H1 (cell line): ENCODE results near the gene MRPL1. TPM values are rescaled to one million over a fixed set of nuclear protein-coding genes. Genes with fewer than 3 reads are reported as not detected.

ENCODE experiments used
- RAD21 ChIP-seq, 2 experiments: IDR thresholded peaks in 1 of 2; conservative IDR thresholded peaks in 1 of 2; 2 replicates each; pipeline ENCODE4 v1.6.1; 2011; ENCODE audit warnings: low read depth in 2 of 2, low read length in 2 of 2, improper control_type of control experiment in 1 of 2, inconsistent platforms in 1 of 2, mild to moderate bottlenecking in 1 of 2, moderate library complexity in 1 of 2
- RNF2 ChIP-seq: fragments of 200-900, 300-1000 bp; sonication (generic); IDR thresholded peaks from 2 replicates; pipeline ENCODE4 v1.7.1; 2016; ENCODE audit warnings: borderline replicate concordance, low read depth, mild to moderate bottlenecking, antibody characterized with exemption, low read length; ENCODE audit not compliant: poor library complexity, severe bottlenecking; ENCODE audit errors: missing control alignments
- YY1 ChIP-seq: IDR thresholded peaks from 2 replicates; pipeline ENCODE4 v1.6.1; 2011; ENCODE audit warnings: low read depth, mild to moderate bottlenecking, low read length
- polyA plus RNA-seq, 7 experiments: library from polyadenylated mRNA; depleted of rRNA in 3 of 7; stranded (reverse) in 5 of 7; unstranded in 2 of 7; fragments of >200 nt in 5 of 7; fragments of 200-250 nt in 2 of 7; gene quantifications; 1 replicate in 5 of 7; 2 replicates in 1 of 7; 4 replicates in 1 of 7; pipeline versions ENCODE4 v1.2.1 to v1.2.3, GENCODE V29; 2011 to 2013; ENCODE audit warnings: missing spikeins in 2 of 7, mixed read lengths in 2 of 7
- total RNA-seq: library from RNA; stranded (reverse); fragmentation: NEBNext Ultra II Directional; extraction: Animal tissue kit (Norgen Biotek cat#: 25700); gene quantifications from 2 replicates; pipeline ENCODE4 v1.2.1, GENCODE V29; 2021

The MRPL1 gene
- total and polyA plus RNA-seq, 2 of the 8 experiments (the other 6 are each of a cell fraction or from before 2014, with no cell fraction given): 9.6 to 37.0 TPM

DNA sequence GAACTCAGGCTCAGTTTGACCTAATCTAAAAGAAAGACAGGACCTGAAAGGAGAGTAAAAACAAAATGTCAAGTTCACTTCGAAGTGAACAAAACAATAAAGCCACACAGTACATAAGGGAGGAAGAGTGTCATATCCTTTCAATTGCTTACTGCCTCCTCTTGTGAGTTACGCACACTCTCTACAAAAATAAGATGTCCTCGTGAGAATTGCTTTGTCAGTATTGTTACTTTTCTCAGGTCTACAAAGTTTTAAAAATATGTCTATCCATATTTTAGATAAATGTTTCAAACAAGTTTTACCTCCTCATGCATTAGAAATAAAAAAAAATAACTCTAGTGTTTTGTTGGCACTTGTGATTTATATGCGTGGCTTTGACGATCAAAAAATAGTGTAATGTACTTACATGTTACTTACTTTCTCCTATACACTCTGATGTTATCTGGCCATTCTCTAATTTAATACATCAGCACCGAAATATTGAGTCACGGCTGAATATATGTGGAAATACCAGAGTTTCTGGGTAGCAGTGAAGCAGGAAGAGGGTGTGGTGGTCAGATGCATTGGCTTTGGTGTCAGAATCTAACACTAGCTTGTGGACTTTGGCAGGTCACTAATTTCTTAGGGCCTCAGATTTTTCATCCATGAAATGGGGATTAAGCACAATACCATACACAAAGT is 8.1 kb upstream of the MRPL1 start (continued):
- TF ChIP-seq RNF2: no peak
- TF ChIP-seq YY1: no peak
- TF ChIP-seq RAD21 (IDR thresholded peaks at IDR 0.05 in 1 of 2, conservative IDR thresholded peaks at IDR 0.05 in 1 of 2; ENCODE audit: low read depth in 2 of 2, low read length in 2 of 2): no peak
